AG08395 (cell line): ENCODE results near the gene COLEC11.

ENCODE experiments used
- DNase-seq: peaks from one replicate; pipeline ENCODE4 v3.0.0; 2012; ENCODE audit warnings: mixed read lengths, low spot score

The COLEC11 gene

GRCh38 chr2:3639015-3639630 is 44.2 kb downstream of the COLEC11 start:
- no peak for DNase-seq

GRCh38 chr2:3639653-3640052 is 44.7 kb downstream of the COLEC11 start:
- DNase-seq: no peak

- no peak for DNase-seq
Measured at GRCh38 chr2:3641181-3641580, 46.3 kb downstream of the COLEC11 start.

GRCh38 chr2:3641841-3642421 is 47.0 kb downstream of the COLEC11 start:
- no peak for DNase-seq

- DNase-seq: no peak
Measured at GRCh38 chr2:3642521-3643215, 47.8 kb downstream of the COLEC11 start.

- no peak for DNase-seq
Measured at GRCh38 chr2:3643371-3644245, 48.7 kb downstream of the COLEC11 start.

- DNase-seq: no peak
Measured at GRCh38 chr2:3644246-3644525, 49.3 kb downstream of the COLEC11 start.

- no peak for DNase-seq
Measured at GRCh38 chr2:3644891-3645605, 50.1 kb downstream of the COLEC11 start.

GRCh38 chr2:3645745-3646389 is 51.0 kb downstream of the COLEC11 start:
- no peak for DNase-seq

GRCh38 chr2:3646446-3646845 is 51.5 kb downstream of the COLEC11 start:
- DNase-seq: no peak

GRCh38 chr2:3647246-3647645 is 52.3 kb downstream of the COLEC11 start:
- DNase-seq: no peak

GRCh38 chr2:3647831-3648651 is 53.1 kb downstream of the COLEC11 start:
- no peak for DNase-seq

- no peak for DNase-seq
Measured at GRCh38 chr2:3648652-3649177, 53.8 kb downstream of the COLEC11 start.

GRCh38 chr2:3649581-3649980 is 54.7 kb downstream of the COLEC11 start:
- DNase-seq: no peak

GRCh38 chr2:3650140-3650920 is 55.4 kb downstream of the COLEC11 start:
- no peak for DNase-seq

- peak; percentile 58 for DNase-seq
Measured at GRCh38 chr2:3651691-3652648, 57.1 kb downstream of the COLEC11 start.

GRCh38 chr2:3652896-3653625 is 58.1 kb downstream of the COLEC11 start:
- no peak for DNase-seq

- no peak for DNase-seq
Measured at GRCh38 chr2:3654011-3654410, 59.1 kb downstream of the COLEC11 start.
